Spleen (tissue), 7 donors: Measurements from ENCODE around the gene KLHDC10.

Source experiments
- CTCF ChIP-seq, 11 experiments: fragments of 200-600 bp in 7 of 11; fragments of 450-650 bp in 4 of 11; sonication (generic) in 4 of 11; IDR thresholded peaks in 8 of 11; conservative IDR thresholded peaks in 3 of 11; 1 replicate in 7 of 11; 2 replicates in 4 of 11; pipeline versions ENCODE4 v1.4.0 to v1.8.0; 2016 to 2021; ENCODE audit warnings: antibody characterized with exemption in 11 of 11, inconsistent platforms in 4 of 11, mild to moderate bottlenecking in 1 of 11
- POLR2A ChIP-seq, 3 donors: fragments of 450-650 bp; IDR thresholded peaks; one replicate each; pipeline ENCODE4 v1.5.1; 2017; ENCODE audit warnings: antibody characterized with exemption in 3 of 3, mild to moderate bottlenecking in 1 of 3
- POLR2AphosphoS5 ChIP-seq, 3 donors: sonication (generic); formaldehyde crosslinking; IDR thresholded peaks; one replicate each; pipeline ENCODE4 v1.5.1; 2017; ENCODE audit warnings: antibody characterized with exemption in 3 of 3
- donor health status: DM: no; HTN: no; CAD: no; lungs with moderate emphysema.
- donor health status: DM: no; HTN: no; CAD: no.
- donor health status: DM: no; HTN: no; CAD: no.

GRCh38 chr7:130152493-130153210, 82.3 kb downstream of the KLHDC10 start:
- no peak for TF ChIP-seq POLR2A (IDR thresholded peaks at IDR 0.05)
- no peak for TF ChIP-seq CTCF (IDR thresholded peaks at IDR 0.05 in 8 of 11, conservative IDR thresholded peaks at IDR 0.05 in 3 of 11)
- no peak for TF ChIP-seq POLR2AphosphoS5 (IDR thresholded peaks at IDR 0.05)
